GM23338 (cell line): Measurements from ENCODE around the gene PTPRN2. TPM values are rescaled to one million over a fixed set of nuclear protein-coding genes. Genes with fewer than 3 reads are reported as not detected.

Experiments
- ATAC-seq: fragments of 200-7000 bp; cut with Tn5 transposase; 3 replicates; pipeline ENCODE4 v1.9.1; 2020
- DNase-seq: peaks from one replicate; pipeline ENCODE4 v3.0.0-alpha.2; 2015; ENCODE audit warnings: low spot score
- H2AFZ ChIP-seq: fragments of 200-600 bp; sonication (generic); 2 replicates; pipeline ENCODE4 v1.8.0; 2016; ENCODE audit warnings: antibody characterized with exemption, mild to moderate bottlenecking, moderate library complexity
- H3F3A ChIP-seq: fragments of 200-600 bp; sonication (generic); replicated peaks from 2 replicates; pipeline ENCODE4 v1.8.0; 2017; ENCODE audit warnings: antibody characterized with exemption, mixed run types, low read depth
- H3K27ac ChIP-seq: fragments of 200-600 bp; sonication (generic); 2 replicates; pipeline ENCODE4 v1.6.1; 2016; ENCODE audit warnings: low read depth
- H3K27me3 ChIP-seq: fragments of 200-600 bp; sonication (generic); 2 replicates; pipeline ENCODE4 v1.8.0; 2016; ENCODE audit warnings: mild to moderate bottlenecking, mixed run types, moderate library complexity; ENCODE audit not compliant: insufficient read depth
- H3K36me3 ChIP-seq: fragments of 200-600 bp; sonication (generic); 2 replicates; pipeline ENCODE4 v1.8.0; 2016; ENCODE audit warnings: mild to moderate bottlenecking; ENCODE audit not compliant: insufficient read depth
- H3K4me1 ChIP-seq: fragments of 200-600 bp; sonication (generic); 2 replicates; pipeline ENCODE4 v1.8.0; 2016; ENCODE audit warnings: mild to moderate bottlenecking, moderate library complexity; ENCODE audit not compliant: insufficient read depth
- H3K4me2 ChIP-seq: fragments of 200-600 bp; sonication (generic); 2 replicates; pipeline ENCODE4 v1.7.1; 2017; ENCODE audit warnings: mixed run types
- H3K4me3 ChIP-seq: fragments of 200-600 bp; sonication (generic); 2 replicates; pipeline ENCODE4 v1.6.1; 2016; ENCODE audit warnings: mixed run types
- H3K79me2 ChIP-seq: fragments of 200-600 bp; sonication (generic); replicated peaks from 2 replicates; pipeline ENCODE4 v1.8.0; 2017; ENCODE audit warnings: mild to moderate bottlenecking; ENCODE audit not compliant: insufficient read depth
- H3K9me2 ChIP-seq: fragments of 200-600 bp; sonication (generic); 2 replicates; pipeline ENCODE4 v1.8.0; 2017; ENCODE audit not compliant: insufficient read depth
- H4K20me1 ChIP-seq: fragments of 200-600 bp; sonication (generic); replicated peaks from 2 replicates; pipeline ENCODE4 v1.8.0; 2017; ENCODE audit warnings: mild to moderate bottlenecking; ENCODE audit not compliant: insufficient read depth
- H3K27ac Mint-ChIP-seq: 2 replicates; pipeline ENCODE4 v1.8.0; 2020; ENCODE audit warnings: inconsistent platforms, mild to moderate bottlenecking, moderate library complexity, mixed read lengths
- H3K27me3 Mint-ChIP-seq: 3 replicates; pipeline ENCODE4 v1.8.0; 2022; ENCODE audit warnings: low read depth, mild to moderate bottlenecking, moderate library complexity, mixed read lengths, inconsistent platforms; ENCODE audit not compliant: insufficient read depth, poor library complexity
- H3K36me3 Mint-ChIP-seq: 3 replicates; pipeline ENCODE4 v1.8.0; 2021; ENCODE audit warnings: low read depth, mild to moderate bottlenecking, inconsistent platforms, moderate library complexity, mixed read lengths
- H3K4me1 Mint-ChIP-seq: 3 replicates; pipeline ENCODE4 v1.8.0; 2020; ENCODE audit warnings: mild to moderate bottlenecking, inconsistent platforms, mixed read lengths
- H3K4me3 Mint-ChIP-seq: 3 replicates; pipeline ENCODE4 v1.8.0; 2021; ENCODE audit warnings: moderate library complexity, mild to moderate bottlenecking, inconsistent platforms, mixed read lengths
- H3K9me3 Mint-ChIP-seq: 3 replicates; pipeline ENCODE4 v1.8.0; 2020; ENCODE audit warnings: moderate library complexity, mild to moderate bottlenecking, inconsistent platforms, mixed read lengths
- CREB1 ChIP-seq: fragments of 250-450 bp; sonication (Bioruptor Pico); IDR thresholded peaks from 2 replicates; pipeline ENCODE4 v1.5.0; 2020; ENCODE audit warnings: low read depth, mild to moderate bottlenecking, moderate library complexity
- EZH2 ChIP-seq: fragments of 200-600 bp; sonication (generic); IDR thresholded peaks from one replicate; pipeline ENCODE4 v1.8.0; 2017; ENCODE audit warnings: antibody characterized with exemption, mild to moderate bottlenecking, low read depth; ENCODE audit not compliant: unreplicated experiment
- POLR2AphosphoS5 ChIP-seq: IDR thresholded peaks from 2 replicates; pipeline ENCODE4 v1.6.1; 2016; ENCODE audit warnings: antibody characterized with exemption, low read depth
- STAT1 ChIP-seq: IDR thresholded peaks from one replicate; pipeline ENCODE4 v1.6.1; 2016; ENCODE audit warnings: antibody characterized with exemption; ENCODE audit not compliant: unreplicated experiment
- ZNF331 ChIP-seq: fragments of 250-450 bp; sonication (Bioruptor Pico); IDR thresholded peaks from 2 replicates; pipeline ENCODE4 v1.5.0; 2020; ENCODE audit warnings: low read depth, mild to moderate bottlenecking, moderate library complexity
- polyA plus RNA-seq: library from polyadenylated mRNA; unstranded; fragments of >200 nt; fragmentation: Nextera tagmentation; extraction: Ambion mirVana; gene quantifications from 2 replicates; pipeline ENCODE4 v1.2.1, GENCODE V29; 2016
- total RNA-seq: library from RNA; depleted of rRNA; stranded (reverse); fragments of >200 nt; shearing (Covaris generic); gene quantifications from 2 replicates; pipeline ENCODE4 v1.2.3, GENCODE V29; 2014
- TF ChIP-seq, protein P1 (sequence below): IDR thresholded peaks from one replicate; pipeline ENCODE4 v1.6.1; 2018; ENCODE audit warnings: antibody characterized with exemption; ENCODE audit not compliant: unreplicated experiment
- TF ChIP-seq, protein P2 (sequence below), 2 experiments: fragments of 200-600 bp in 1 of 2; sonication (generic) in 1 of 2; conservative IDR thresholded peaks; 2 replicates each; pipeline versions ENCODE4 v1.5.1 to v1.6.1; 2016 to 2017; ENCODE audit warnings: antibody characterized with exemption in 2 of 2, low read depth in 2 of 2, mild to moderate bottlenecking in 2 of 2, moderate library complexity in 1 of 2

Gene PTPRN2
- total and polyA plus RNA-seq, 2 experiments from 2014 or later, result 0.87 to 4.0 TPM

DNA sequence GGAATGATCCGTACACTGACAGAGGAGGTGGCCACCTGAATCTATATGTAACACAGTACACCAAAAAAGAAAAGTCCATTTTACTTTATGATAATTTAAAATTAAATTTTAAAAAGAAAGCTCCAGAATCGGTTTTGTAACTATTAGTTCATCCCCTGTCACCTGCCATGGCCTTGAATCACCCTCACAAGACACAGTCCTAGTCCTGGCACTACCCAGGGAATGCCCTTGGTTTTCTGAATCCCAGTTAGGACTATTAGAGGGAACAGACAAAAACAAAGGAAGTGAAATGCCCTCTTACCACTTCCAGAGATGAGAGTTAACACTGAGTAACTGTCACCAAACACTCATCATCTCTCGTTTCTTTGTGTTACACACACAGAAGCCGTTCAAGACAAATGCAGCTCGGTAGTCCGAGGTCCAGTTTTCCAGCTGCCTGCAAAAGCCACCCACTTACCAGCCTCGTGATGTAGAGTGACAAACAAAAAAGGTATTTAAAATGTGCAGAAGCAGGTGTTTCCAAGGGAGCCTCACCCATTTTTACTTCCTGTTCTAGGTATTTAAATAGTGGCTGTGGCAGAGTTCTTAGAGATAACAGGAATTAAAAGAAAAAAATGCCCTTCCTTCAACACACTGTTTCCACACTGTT lies 6.1 kb downstream of the PTPRN2 start:
- Histone ChIP-seq H3K4me3 (no peak overlapping the region), H3K4me1 (peaks cover 5% of the 10 kb centered on the region; the same call in 1 of the 2 replicates), H3K9me2 (0 out of 2 replicates have a peak, but pooled peaks cover 3% of the 10 kb centered on the region), H3K27ac (no peak overlapping the region), H4K20me1 (no peaks in the 10 kb centered on the region; the same call in 1 of the 2 replicates), H3F3A (0 out of 2 replicates have a peak, but pooled peaks cover 7% of the 10 kb centered on the region), H2AFZ (no peak overlapping the region), H3K27me3 (peaks cover 21% of the 10 kb centered on the region), H3K79me2 (no peaks in the 10 kb centered on the region), H3K4me2 (no peak overlapping the region), H3K36me3 (0 out of 2 replicates have a peak, but pooled peaks cover 4% of the 10 kb centered on the region)
- peaks cover 21% of the 10 kb centered on the region for H3K36me3 Mint-ChIP-seq
- H3K27me3 Mint-ChIP-seq, result peaks cover 16% of the 10 kb centered on the region
- H3K27ac Mint-ChIP-seq, result no peak overlapping the region
- TF ChIP-seq POLR2AphosphoS5, result no peak
- TF ChIP-seq STAT1, result no peak
- TF ChIP-seq, protein P1, sequence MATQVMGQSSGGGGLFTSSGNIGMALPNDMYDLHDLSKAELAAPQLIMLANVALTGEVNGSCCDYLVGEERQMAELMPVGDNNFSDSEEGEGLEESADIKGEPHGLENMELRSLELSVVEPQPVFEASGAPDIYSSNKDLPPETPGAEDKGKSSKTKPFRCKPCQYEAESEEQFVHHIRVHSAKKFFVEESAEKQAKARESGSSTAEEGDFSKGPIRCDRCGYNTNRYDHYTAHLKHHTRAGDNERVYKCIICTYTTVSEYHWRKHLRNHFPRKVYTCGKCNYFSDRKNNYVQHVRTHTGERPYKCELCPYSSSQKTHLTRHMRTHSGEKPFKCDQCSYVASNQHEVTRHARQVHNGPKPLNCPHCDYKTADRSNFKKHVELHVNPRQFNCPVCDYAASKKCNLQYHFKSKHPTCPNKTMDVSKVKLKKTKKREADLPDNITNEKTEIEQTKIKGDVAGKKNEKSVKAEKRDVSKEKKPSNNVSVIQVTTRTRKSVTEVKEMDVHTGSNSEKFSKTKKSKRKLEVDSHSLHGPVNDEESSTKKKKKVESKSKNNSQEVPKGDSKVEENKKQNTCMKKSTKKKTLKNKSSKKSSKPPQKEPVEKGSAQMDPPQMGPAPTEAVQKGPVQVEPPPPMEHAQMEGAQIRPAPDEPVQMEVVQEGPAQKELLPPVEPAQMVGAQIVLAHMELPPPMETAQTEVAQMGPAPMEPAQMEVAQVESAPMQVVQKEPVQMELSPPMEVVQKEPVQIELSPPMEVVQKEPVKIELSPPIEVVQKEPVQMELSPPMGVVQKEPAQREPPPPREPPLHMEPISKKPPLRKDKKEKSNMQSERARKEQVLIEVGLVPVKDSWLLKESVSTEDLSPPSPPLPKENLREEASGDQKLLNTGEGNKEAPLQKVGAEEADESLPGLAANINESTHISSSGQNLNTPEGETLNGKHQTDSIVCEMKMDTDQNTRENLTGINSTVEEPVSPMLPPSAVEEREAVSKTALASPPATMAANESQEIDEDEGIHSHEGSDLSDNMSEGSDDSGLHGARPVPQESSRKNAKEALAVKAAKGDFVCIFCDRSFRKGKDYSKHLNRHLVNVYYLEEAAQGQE, result no peak
- TF ChIP-seq ZNF331 (CRISPR knock-in tag), result no peak
- TF ChIP-seq, protein P2, sequence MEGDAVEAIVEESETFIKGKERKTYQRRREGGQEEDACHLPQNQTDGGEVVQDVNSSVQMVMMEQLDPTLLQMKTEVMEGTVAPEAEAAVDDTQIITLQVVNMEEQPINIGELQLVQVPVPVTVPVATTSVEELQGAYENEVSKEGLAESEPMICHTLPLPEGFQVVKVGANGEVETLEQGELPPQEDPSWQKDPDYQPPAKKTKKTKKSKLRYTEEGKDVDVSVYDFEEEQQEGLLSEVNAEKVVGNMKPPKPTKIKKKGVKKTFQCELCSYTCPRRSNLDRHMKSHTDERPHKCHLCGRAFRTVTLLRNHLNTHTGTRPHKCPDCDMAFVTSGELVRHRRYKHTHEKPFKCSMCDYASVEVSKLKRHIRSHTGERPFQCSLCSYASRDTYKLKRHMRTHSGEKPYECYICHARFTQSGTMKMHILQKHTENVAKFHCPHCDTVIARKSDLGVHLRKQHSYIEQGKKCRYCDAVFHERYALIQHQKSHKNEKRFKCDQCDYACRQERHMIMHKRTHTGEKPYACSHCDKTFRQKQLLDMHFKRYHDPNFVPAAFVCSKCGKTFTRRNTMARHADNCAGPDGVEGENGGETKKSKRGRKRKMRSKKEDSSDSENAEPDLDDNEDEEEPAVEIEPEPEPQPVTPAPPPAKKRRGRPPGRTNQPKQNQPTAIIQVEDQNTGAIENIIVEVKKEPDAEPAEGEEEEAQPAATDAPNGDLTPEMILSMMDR (conservative IDR thresholded peaks at IDR 0.05; ENCODE audit: low read depth in 2 of 2), result no peak
- TF ChIP-seq EZH2, result no peak
- TF ChIP-seq CREB1 (CRISPR knock-in tag), result no peak
- H3K4me3 Mint-ChIP-seq, result no peak overlapping the region
- H3K9me3 Mint-ChIP-seq, result peaks cover 52% of the 10 kb centered on the region
- peaks cover 9% of the 10 kb centered on the region for H3K4me1 Mint-ChIP-seq
- ATAC-seq (no peak), DNase-seq (no peak)
